Measurements from ENCODE around the gene TOMM22.
A peak's percentile ranks its signal among the peaks of the same experiment; 100 is the strongest.

Gene TOMM22

DNA sequence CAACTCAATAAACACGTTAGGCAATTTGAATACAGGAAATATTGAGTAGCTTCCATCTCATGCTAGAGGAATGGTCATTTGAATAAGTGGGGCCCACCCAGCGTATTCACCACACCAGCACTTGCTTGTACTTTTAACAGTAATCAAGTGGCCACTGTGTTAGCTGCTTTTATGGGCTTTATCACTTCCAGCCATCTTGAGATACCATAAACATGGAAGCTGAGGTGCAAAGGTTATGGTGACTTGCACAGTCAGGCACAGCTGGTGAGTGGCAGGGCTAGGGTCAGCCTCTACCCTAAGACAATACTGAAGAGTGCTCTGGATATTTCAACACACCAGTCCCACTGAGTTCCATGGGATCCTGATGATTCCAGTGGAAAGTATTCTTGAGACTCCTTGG lies 12.3 kb downstream of the TOMM22 start:
- intact Hi-C loops (cut with DNase I): no loop called here
- no peak for DNase-seq

DNA sequence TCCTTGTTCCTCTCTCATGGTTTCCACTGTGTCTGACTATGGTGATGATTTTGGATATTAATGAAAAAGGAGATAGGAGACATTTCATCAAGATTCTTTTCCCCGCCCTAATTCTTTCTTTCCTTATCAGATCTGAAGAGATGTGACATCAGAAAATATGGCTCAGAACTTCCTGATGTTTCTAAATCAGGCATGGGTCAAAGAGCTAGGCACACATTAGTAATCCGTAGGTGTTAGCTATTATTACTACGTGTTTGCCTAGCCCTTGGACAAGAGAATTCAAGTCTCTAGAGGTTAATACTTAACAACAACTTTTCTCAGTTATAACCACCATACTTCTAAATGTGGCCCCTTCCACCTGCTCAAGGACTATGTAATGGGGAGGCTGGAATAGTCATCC lies 13.2 kb downstream of the TOMM22 start:
- intact Hi-C loops (cut with DNase I): no loop called here
- no peak for DNase-seq

DNA sequence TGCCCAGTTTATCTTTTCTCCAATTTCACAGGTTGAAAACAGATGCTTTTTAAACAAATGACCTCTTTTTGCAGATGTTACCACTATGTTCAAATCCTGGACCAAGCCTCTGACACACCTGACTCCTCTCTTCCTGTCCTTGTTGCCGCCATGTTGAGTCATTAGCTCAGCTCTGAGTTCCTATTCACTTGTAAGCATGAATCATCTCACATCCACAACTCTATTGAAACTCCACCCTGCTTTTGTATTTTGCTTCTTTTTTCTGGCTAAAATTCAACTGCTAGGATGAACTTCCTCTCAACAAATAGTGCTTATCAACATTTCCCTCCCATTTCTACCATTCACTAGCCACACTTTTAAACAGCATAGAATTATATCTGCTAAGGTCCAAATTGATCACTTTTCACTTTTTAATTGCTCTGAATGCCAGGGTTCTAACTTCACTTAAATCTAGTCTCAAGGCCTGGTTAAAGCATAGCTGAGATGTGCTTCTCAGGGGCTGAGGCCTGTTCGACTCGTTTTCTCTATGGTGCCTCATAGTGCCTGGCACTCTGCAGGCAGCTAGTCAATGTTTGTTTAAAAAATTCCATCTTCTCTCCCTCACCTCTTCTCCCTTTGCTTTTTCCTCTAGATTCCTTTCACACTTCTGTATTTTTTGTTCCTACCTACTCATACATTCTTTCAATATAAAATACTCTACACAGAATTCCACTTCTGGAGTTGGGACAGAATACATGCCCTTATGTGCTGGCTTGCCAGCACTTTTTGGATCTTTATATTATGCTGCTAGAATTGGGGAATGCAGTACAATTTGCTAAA lies 15.1 kb downstream of the TOMM22 start:
- DNase-seq: peak in 9 of 42 donors; percentile 19 to 65 (median 46)
- intact Hi-C loops (cut with DNase I): no loop called here

DNA sequence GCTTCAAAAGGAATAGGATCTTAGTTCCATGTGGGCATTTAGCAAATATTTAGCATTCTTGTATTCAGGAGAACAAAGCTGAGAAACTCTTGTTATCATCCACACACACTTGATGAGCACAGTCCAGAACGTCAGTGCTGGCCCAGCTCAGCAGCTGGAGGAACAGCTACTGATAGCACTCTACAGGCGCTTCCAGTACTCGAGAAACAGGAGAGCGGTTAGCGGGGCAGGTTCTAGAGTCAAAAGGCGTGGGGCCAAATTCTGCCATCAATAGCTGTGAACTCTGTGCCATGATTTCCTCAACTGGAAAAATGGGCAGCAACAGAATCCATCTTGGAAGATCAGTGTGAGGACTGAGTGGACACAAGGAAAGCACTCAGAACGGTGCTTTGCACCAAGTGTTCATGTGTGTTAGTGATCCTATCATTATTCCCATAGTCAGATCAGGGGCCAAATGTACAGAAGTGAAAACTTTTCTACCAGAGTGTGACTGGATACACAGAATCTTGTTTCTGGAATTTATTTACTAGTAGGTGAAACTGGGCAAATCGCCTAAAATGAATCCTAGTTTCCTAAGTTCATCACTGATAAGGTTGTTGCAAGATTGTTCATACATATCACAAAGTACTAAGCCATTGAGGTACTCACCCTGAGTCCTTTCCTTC lies 15.8 kb downstream of the TOMM22 start:
- intact Hi-C loops (cut with DNase I): no loop called here
- no peak for DNase-seq

- intact Hi-C loops (cut with DNase I): no loop called here
- DNase-seq: no peak
Observed at GRCh38 chr22:38698407-38699094, 16.8 kb downstream of the TOMM22 start.

DNA sequence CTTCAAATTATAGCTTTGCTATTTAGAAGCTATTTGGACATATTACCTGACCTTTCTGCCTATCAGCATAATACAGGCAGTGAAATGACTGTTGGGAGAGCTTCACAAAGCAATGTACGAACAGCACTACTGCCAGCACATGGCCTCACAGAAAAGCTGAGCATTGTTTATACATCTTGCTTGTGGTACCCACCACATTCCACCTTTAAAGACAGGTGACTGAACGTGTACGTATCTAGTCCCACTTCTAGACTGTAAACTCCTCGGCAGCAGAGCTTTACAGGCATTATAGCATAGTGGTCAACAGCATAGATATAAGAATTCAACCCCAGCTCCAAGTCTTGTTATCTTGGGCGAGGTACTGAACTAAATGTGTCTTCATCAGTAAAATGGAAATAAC lies 17.4 kb downstream of the TOMM22 start:
- DNase-seq: no peak
- intact Hi-C loops (cut with DNase I): no loop called here

DNA sequence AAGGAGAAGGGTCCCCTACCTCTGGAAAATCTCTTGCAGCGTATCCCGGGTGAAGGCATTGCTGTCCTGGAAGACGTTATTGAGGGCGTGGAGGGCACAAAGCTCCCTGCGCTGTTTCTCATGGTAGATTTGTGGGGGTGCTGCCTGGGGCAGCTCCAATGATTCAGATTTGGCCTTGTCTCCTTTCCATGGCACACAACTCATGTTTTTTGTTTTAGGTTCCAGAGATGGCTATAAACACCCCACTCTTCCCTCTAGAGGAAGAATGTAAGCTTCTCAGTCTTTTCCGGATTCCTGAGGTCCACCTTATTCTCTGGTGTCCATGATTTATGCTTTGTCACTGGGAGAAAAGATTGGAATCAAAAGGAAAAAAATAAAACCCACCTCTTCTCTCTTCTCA lies 18.0 kb downstream of the TOMM22 start:
- no peak for DNase-seq
- intact Hi-C loops (cut with DNase I): no loop called here

- intact Hi-C loops (cut with DNase I): no loop called here
- peak in 6 of 42 donors; percentile 28 to 57 (median 34) for DNase-seq
Observed at GRCh38 chr22:38700270-38700788, 18.6 kb downstream of the TOMM22 start.

DNA sequence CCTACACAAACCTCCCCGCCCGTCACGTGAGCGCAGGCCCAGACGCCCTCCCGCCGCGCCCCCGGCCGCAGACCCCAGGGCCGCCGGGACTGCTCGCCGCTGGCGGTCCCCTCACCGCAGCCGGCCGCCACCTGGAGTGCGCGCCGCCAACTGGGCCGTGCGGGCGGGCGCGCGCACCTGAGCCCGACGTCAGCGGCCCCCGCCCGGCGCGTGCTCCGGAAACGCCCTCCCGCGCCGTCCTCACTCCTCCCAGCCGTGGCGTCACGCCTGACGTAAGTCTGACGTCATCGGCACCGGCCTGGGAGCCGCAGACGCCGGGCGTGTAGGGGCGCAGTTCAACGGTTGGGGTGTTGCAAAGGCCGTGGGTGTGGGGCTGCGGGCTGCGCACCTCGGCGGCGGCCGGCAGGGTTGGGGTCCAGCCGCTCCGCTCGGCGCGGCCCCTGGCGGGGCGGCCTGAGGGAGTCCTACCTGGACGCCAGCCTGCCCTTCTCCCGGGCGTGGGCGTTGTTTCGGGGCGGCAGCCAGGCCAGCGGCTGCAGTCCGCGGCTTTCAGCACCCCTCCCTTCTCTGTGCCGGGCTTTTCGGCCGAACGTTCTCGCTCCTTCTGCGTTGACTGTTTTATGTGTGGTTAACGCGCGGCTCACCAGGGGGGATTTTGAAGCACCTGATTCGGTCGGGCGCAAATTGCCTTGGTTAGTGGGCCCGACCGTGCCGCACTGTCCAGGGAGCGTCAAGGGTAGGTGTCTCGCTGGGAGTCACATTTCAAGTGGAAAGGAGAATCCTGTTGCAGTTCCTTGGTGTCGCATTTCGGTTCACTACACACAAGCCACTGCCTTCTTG lies 19.3 kb downstream of the TOMM22 start, which contains the start of gene JOSD1:
Gene JOSD1 (minus strand): TSS at position 155 of the 840 bp plus-strand sequence. CDS start 956 bp downstream, outside the sequence.
- DNase-seq: peak; percentile 90 to 100 (median 97)
- intact Hi-C loops (cut with DNase I): no loop called here

GRCh38 chr22:38704654-38705234 lies 23.0 kb downstream of the TOMM22 start:
- no peak for DNase-seq
- intact Hi-C loops (cut with DNase I): loop anchor here (5.0 kb wide), 1 partner anchor 48 kb away; no protein-coding TSS in a partner anchor

GRCh38 chr22:38705235-38706100 lies 23.7 kb downstream of the TOMM22 start, which contains the start of gene GTPBP1:
Gene GTPBP1, plus strand, starts transcription at chr22:38705944. Its CDS starts 12 bp downstream, at chr22:38705956.
- peak; percentile 95 to 100 (median 99) for DNase-seq
- intact Hi-C loops (cut with DNase I): loop anchor here (5.0 kb wide), 1 partner anchor 47 kb away; no protein-coding TSS in a partner anchor

- peak in 39 of 42 donors; percentile 31 to 78 (median 56) for DNase-seq
Observed at GRCh38 chr22:38706101-38706900, 24.5 kb downstream of the TOMM22 start.

DNA sequence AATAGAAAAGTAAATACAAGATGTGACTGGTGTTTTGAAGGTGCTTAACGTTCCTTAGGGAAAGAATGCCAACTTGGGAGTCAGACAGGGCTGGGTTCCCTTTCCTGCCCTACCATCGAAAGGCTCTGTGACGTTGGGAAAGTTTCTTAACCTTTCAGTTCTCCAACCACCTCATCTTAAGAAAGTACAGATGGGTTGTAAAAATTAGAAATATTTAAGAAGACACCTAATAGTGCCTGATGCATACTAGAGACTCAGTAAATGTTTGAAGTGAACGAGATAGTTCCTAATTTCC lies 25.1 kb downstream of the TOMM22 start:
- intact Hi-C loops (cut with DNase I): loop anchor here (5.0 kb wide), 1 partner anchor 45 kb away; no protein-coding TSS in a partner anchor
- no peak for DNase-seq

More at GRCh38 chr22:38706101-38706900, 24.5 kb downstream of the TOMM22 start:
- intact Hi-C loops (cut with DNase I): loop anchor here (5.0 kb wide), 1 partner anchor 46 kb away; no protein-coding TSS in a partner anchor

GRCh38 chr22:38707346-38707745 lies 25.6 kb downstream of the TOMM22 start:
- no peak for DNase-seq
- intact Hi-C loops (cut with DNase I): loop anchor here (5.0 kb wide), 1 partner anchor 45 kb away; no protein-coding TSS in a partner anchor

GRCh38 chr22:38707984-38708383 lies 26.2 kb downstream of the TOMM22 start:
- intact Hi-C loops (cut with DNase I): loop anchor here (5.0 kb wide), 1 partner anchor 44 kb away; no protein-coding TSS in a partner anchor
- no peak for DNase-seq

- intact Hi-C loops (cut with DNase I): loop anchor here (5.0 kb wide), 1 partner anchor 43 kb away; no protein-coding TSS in a partner anchor
- no peak for DNase-seq
Observed at GRCh38 chr22:38709306-38709705, 27.5 kb downstream of the TOMM22 start.
